ENCODE results near the gene UBTF. TPM values are rescaled to one million over a fixed set of nuclear protein-coding genes. Genes with fewer than 3 reads are reported as not detected.

Gene UBTF
- total RNA-seq, 4 donors from 2014 or later, result 65.7 to 71.9 (median 69.3) TPM

- Histone ChIP-seq H3K4me3 (no peak overlapping the region), H3K4me1 (peaks cover 0 to 42% (median 12%) of the 10 kb centered on the region in 4 donors), H3K27ac (peak overlapping the region in 3 of 4 donors; percentile 54 to 84 (median 81)), H3K27me3 (no peaks in the 10 kb centered on the region), H3K36me3 (peaks cover 2 to 82% (median 18%) of the 10 kb centered on the region in 3 donors), H3K9me3 (no peaks in the 10 kb centered on the region)
- 70 to 73% methylated on average over 11 of the region's 11 CpGs for WGBS, 2 donors
- no peak for DNase-seq (ENCODE audit: low spot score in 2 of 2)
- TF ChIP-seq CTCF (IDR thresholded peaks at IDR 0.05), result no peak
Observed at GRCh38 chr17:44209786-44210341, 9.6 kb downstream of the UBTF start.

- no peak for TF ChIP-seq CTCF (IDR thresholded peaks at IDR 0.05)
- no peak for TF ChIP-seq EP300 (IDR thresholded peaks at IDR 0.05)
- TF ChIP-seq POLR2A (IDR thresholded peaks at IDR 0.05), result no peak
- peaks cover 0 to 49% (median 16%) of the 10 kb centered on the region in 4 donors for H3K4me1 ChIP-seq
- no peaks in the 10 kb centered on the region for H3K27me3 ChIP-seq
- 76 to 80% methylated on average over 5 of the region's 5 CpGs for WGBS, 2 donors
- no peak overlapping the region for H3K4me3 ChIP-seq
- no peak for DNase-seq (ENCODE audit: low spot score in 2 of 2)
- H3K36me3 ChIP-seq, result peaks cover 2 to 61% (median 15%) of the 10 kb centered on the region in 3 donors
- H3K27ac ChIP-seq, result no peak overlapping the region
- H3K9me3 ChIP-seq, result no peaks in the 10 kb centered on the region
Observed at GRCh38 chr17:44207743-44208142, 11.7 kb downstream of the UBTF start.

GRCh38 chr17:44207319-44207718 lies 12.2 kb downstream of the UBTF start:
- no peak overlapping the region for H3K27ac ChIP-seq
- H3K27me3 ChIP-seq, result no peaks in the 10 kb centered on the region
- no peak overlapping the region for H3K4me3 ChIP-seq
- H3K4me1 ChIP-seq, result peaks cover 0 to 47% (median 15%) of the 10 kb centered on the region in 4 donors
- 84% methylated on average over 17 of the region's 17 CpGs for WGBS, 2 donors
- peaks cover 2 to 57% (median 15%) of the 10 kb centered on the region in 3 donors for H3K36me3 ChIP-seq
- TF ChIP-seq POLR2A (IDR thresholded peaks at IDR 0.05), result no peak
- DNase-seq (ENCODE audit: low spot score in 2 of 2), result no peak
- no peaks in the 10 kb centered on the region for H3K9me3 ChIP-seq

- Histone ChIP-seq H3K4me1 (peaks cover 0 to 47% (median 15%) of the 10 kb centered on the region in 4 donors), H3K36me3 (peaks cover 2 to 52% (median 15%) of the 10 kb centered on the region in 3 donors), H3K4me3 (no peak overlapping the region), H3K9me3 (no peaks in the 10 kb centered on the region), H3K27me3 (no peaks in the 10 kb centered on the region), H3K27ac (peak overlapping the region in 1 of 4 donors; percentile 22)
- DNase-seq (ENCODE audit: low spot score in 2 of 2), result no peak
- 75 to 80% methylated on average over 5 to 6 of the region's 6 CpGs for WGBS, 2 donors
- no peak for TF ChIP-seq POLR2A (IDR thresholded peaks at IDR 0.05)
- no peak for TF ChIP-seq EP300 (IDR thresholded peaks at IDR 0.05)
- no peak for TF ChIP-seq CTCF (IDR thresholded peaks at IDR 0.05)
Observed at GRCh38 chr17:44206825-44207155, 12.7 kb downstream of the UBTF start.

GRCh38 chr17:44205962-44206824 lies 13.3 kb downstream of the UBTF start:
- H3K4me1 ChIP-seq, result peaks cover 0 to 47% (median 13%) of the 10 kb centered on the region in 4 donors
- WGBS, 2 donors, result 41 to 45% methylated on average over 13 of the region's 13 CpGs
- peaks cover 2 to 46% (median 11%) of the 10 kb centered on the region in 3 donors for H3K36me3 ChIP-seq
- H3K27ac ChIP-seq, result peak overlapping the region in 1 of 4 donors; percentile 39
- no peaks in the 10 kb centered on the region for H3K27me3 ChIP-seq
- H3K4me3 ChIP-seq, result no peak overlapping the region
- no peak for TF ChIP-seq CTCF (IDR thresholded peaks at IDR 0.05)
- no peak for TF ChIP-seq EP300 (IDR thresholded peaks at IDR 0.05)
- TF ChIP-seq POLR2A (IDR thresholded peaks at IDR 0.05), result no peak
- DNase-seq (ENCODE audit: low spot score in 2 of 2), result no peak
- H3K9me3 ChIP-seq, result no peaks in the 10 kb centered on the region
